ENCODE data around the gene LSP1. TPM values are rescaled to one million over a fixed set of nuclear protein-coding genes. Genes with fewer than 3 reads are reported as not detected.

Gene LSP1
- total and polyA plus RNA-seq, 4 donors, result 5.0 to 7.7 (median 5.7) TPM

DNA sequence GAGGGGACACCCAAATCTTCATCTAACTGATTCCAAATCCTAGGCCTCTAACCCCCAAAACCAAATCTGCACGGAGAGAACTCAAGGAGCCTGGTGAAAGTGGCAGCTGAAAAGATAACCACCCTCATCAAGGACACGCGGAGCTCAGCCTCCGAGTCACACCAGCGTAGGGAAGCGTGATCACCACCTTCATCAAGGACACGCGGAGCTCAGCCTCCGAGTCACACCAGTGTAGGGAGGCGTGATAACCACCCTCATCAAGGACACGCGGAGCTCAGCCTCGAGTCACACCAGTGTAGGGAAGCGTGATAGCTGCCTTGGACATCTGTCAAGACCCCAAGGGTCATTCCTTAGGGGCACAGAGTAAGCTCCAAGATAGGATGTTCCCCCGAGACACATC is 47.4 kb upstream of the LSP1 start (continued):
- no peak for TF ChIP-seq REST (IDR thresholded peaks at IDR 0.05)

GRCh38 chr11:1807264-1807995 is 45.5 kb upstream of the LSP1 start:
- Histone ChIP-seq H3K4me1 (ENCODE audit: control insufficient read depth in 4 of 4, insufficient read depth in 4 of 4, low read length in 3 of 4) (no peaks in the 10 kb centered on the region), H3K27me3 (ENCODE audit: control insufficient read depth in 4 of 4, insufficient read depth in 4 of 4, low read length in 3 of 4) (no peaks in the 10 kb centered on the region), H3K4me3 (ENCODE audit: low read depth in 1 of 3, low read length in 3 of 3) (no peak overlapping the region), H3K27ac (ENCODE audit: low read depth in 1 of 2, low read length in 2 of 2) (no peak overlapping the region), H3K9ac (ENCODE audit: low read depth in 1 of 2, low read length in 2 of 2) (no peak overlapping the region), H3K36me3 (ENCODE audit: control insufficient read depth in 4 of 4, insufficient read depth in 3 of 4, low read depth in 1 of 4, low read length in 3 of 4) (no peaks in the 10 kb centered on the region), H3K9me3 (ENCODE audit: control insufficient read depth in 4 of 4, low read length in 3 of 4) (peaks cover 0 to 4% (median 1%) of the 10 kb centered on the region in 4 donors)
- no peak for DNase-seq (ENCODE audit: low spot score)
- WGBS, result 56% methylated on average over 14 of the region's 14 CpGs
- no peak for TF ChIP-seq CTCF (IDR thresholded peaks at IDR 0.05; ENCODE audit: low read depth, low read length, missing input control)
- no peak for TF ChIP-seq HNF4G (IDR thresholded peaks at IDR 0.05)
- no peak for TF ChIP-seq TAF1 (conservative IDR thresholded peaks at IDR 0.05)
- TF ChIP-seq NR2F2 (IDR thresholded peaks at IDR 0.05), result no peak
- no peak for TF ChIP-seq FOXA2 (IDR thresholded peaks at IDR 0.05)
- TF ChIP-seq JUND (IDR thresholded peaks at IDR 0.05), result no peak
- no peak for TF ChIP-seq ZBTB33 (IDR thresholded peaks at IDR 0.05)
- TF ChIP-seq EGR1 (IDR thresholded peaks at IDR 0.05; ENCODE audit: low read depth in 2 of 2), result no peak
- TF ChIP-seq RAD21 (IDR thresholded peaks at IDR 0.05), result no peak
- no peak for TF ChIP-seq MAX (IDR thresholded peaks at IDR 0.05)
- TF ChIP-seq GABPA (IDR thresholded peaks at IDR 0.05 in 1 of 2, conservative IDR thresholded peaks at IDR 0.05 in 1 of 2), result no peak
- TF ChIP-seq SP1 (IDR thresholded peaks at IDR 0.05), result no peak
- no peak for TF ChIP-seq YY1 (IDR thresholded peaks at IDR 0.05)
- TF ChIP-seq REST (IDR thresholded peaks at IDR 0.05), result no peak
- no peak for TF ChIP-seq RXRA (IDR thresholded peaks at IDR 0.05)

Measured in liver (tissue), 9 donors.